Epithelial cell of umbilical artery (primary cell): ENCODE results near the gene PCDHB16. TPM values are rescaled to one million over a fixed set of nuclear protein-coding genes. Genes with fewer than 3 reads are reported as not detected.

Experiments used
- total RNA-seq: library from RNA; depleted of rRNA; stranded (reverse); fragments of >200 nt; gene quantifications from 2 replicates; pipeline ENCODE4 v1.2.3, GENCODE V29; 2014

Gene PCDHB16
- under 0.01 TPM in 2 replicates for total RNA-seq

DNA sequence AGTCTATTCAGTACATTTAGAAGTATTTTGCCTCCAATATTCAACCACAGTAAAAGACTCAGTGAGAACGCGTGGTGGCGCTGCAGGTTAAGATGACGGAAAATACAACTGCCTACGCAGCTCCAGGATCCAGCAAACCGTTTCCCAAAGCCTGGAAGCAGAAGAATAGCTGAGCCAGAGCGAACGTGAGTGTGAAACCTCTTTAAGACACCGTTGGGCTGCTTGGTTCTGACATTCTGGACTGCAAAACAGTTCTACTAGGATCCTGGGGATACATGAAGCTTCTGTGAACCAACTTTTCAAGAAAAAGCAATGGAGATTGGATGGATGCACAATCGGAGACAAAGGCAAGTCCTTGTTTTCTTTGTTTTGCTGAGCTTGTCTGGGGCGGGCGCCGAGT is at the start of gene PCDHB16:
PCDHB16 (plus strand) TSS at position 140 of the 400 bp plus-strand sequence; CDS start at position 313, 173 bp downstream.

DNA sequence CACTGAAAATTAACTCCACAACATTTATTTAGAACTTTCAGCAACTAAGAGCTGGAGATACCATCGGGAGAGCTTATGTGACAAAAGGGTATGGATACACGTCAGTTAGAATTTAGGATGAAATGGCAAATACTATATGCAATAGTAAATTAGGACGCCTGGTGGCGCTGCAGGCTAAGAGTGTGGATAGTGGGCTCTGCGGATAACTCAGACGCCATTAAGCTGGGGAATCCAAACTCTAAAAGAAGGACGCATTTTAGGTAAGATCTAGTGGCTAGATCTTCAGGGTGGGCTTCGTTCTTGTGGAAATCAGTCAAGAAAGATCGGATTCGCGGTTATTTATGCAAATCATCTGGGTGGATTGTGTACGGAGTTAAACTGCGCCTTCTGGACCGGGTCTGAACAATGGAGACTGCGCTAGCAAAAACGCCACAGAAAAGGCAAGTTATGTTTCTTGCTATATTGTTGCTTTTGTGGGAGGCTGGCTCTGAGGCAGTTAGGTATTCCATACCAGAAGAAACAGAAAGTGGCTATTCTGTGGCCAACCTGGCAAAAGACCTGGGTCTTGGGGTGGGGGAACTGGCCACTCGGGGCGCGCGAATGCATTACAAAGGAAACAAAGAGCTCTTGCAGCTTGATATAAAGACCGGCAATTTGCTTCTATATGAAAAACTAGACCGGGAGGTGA is 47.0 kb upstream of the PCDHB16 start, which contains the start of gene PCDHB5:
PCDHB5 (plus strand) TSS at position 177 of the 688 bp plus-strand sequence; CDS start at position 406, 229 bp downstream.

DNA sequence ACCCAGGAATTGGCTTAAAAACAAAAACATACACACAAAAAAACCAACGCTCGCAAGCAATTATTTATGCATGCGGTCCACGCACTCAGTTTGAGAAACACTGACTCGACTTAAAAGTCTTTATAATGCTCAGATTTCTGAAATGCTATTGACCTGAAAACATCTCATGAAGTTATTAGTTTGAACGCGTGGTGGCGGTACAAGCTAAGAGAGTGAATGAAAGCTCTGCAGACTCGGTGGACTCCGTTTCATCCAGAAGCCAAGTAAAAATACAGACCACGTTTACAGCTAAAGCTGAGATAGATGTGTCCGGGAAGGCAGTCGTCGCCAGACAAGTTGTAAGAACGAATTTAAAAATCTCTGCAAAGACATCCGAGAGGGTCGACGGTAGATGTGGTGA is 32.4 kb upstream of the PCDHB16 start, which contains the start of gene PCDHB6:
PCDHB6 (plus strand) TSS at position 246 of the 400 bp plus-strand sequence. CDS start 201 bp downstream, outside the sequence.

DNA sequence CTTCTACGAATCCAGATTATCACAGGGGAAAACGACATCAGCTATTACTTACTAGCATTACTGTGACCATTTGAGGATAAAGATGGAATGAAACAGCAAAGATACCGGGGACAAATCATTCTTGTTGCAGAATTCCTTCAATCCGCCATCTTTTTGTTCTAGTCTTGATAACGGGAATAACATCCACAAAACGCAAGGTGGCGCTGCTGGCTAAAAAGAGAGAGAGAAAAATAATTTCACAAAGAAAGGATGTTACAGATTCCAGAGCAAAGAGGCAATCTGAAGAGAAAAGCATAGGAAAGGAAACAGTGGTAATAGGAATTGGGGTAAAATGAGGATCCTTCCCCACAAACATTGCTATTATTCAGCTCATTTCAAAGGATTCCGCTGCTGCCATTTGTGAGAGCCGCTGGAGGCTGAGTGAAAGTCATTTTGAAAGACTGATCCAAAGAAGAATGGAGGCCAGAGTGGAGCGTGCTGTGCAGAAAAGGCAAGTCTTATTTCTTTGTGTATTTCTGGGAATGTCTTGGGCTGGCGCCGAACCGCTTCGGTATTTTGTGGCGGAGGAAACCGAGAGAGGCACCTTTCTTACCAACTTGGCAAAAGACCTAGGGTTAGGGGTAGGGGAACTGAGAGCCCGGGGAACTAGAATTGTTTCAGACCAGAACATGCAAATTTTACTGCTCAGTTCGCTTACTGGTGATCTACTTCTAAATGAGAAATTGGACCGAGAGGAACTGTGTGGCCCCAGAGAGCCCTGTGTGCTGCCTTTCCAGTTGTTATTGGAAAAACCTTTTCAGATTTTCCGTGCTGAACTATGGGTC is 9.6 kb upstream of the PCDHB16 start, which contains the start of gene PCDHB7:
PCDHB7 (plus strand) TSS at position 264 of the 824 bp plus-strand sequence; CDS start at position 456, 192 bp downstream.

DNA sequence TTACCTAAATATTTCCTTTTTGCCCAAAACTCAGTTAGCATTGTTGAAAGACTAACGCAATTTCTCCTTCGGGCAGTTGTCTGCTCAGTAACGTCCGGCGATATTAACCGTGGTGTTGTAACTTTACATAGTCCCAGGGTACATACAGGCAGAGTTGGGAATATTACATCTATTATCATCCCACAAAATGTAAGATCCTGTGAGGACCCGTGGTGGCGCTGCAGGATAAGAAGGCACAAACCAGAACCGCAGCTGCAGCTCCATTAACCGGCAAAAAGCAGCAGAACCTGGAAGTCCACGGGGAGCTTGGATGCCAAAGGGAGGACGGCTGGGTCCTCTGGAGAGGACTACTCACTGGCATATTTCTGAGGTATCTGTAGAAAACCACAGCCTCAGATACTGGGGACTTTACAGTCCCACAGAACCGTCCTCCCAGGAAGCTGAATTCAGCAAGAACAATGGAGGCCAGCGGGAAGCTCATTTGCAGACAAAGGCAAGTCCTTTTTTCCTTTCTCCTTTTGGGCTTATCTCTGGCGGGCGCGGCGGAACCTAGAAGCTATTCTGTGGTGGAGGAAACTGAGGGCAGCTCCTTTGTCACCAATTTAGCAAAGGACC is 4.5 kb upstream of the PCDHB16 start, which contains the start of gene PCDHB8:
PCDHB8 (plus strand) TSS at position 214 of the 615 bp plus-strand sequence; CDS start at position 459, 245 bp downstream.

DNA sequence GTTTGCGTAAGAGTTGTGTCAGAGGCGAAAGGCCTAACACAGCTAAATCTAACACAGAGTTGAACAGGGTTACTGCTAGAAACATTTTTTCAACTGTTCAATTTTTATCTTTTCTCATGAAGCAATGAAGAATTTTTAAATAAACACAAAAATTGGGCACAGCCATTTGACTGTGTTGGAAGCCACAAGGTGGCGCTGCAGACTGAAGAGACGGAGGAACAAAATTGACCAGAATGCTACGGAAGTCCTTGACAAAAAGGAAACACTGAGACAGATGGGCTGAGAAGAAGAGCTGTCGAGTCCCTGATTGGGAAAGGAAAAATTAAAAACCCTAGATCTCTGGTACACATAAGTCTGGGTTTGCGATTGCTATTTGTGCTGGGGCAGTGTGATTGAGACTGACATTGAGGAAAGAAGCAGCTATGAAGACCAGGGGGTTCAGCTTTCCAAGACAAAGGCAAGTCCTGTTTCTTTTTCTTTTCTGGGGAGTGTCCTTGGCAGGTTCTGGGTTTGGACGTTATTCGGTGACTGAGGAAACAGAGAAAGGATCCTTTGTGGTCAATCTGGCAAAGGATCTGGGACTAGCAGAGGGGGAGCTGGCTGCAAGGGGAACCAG is 4.8 kb downstream of the PCDHB16 start, which contains the start of gene PCDHB9:
PCDHB9 (plus strand) TSS at position 265 of the 616 bp plus-strand sequence; CDS start at position 423, 158 bp downstream.

DNA sequence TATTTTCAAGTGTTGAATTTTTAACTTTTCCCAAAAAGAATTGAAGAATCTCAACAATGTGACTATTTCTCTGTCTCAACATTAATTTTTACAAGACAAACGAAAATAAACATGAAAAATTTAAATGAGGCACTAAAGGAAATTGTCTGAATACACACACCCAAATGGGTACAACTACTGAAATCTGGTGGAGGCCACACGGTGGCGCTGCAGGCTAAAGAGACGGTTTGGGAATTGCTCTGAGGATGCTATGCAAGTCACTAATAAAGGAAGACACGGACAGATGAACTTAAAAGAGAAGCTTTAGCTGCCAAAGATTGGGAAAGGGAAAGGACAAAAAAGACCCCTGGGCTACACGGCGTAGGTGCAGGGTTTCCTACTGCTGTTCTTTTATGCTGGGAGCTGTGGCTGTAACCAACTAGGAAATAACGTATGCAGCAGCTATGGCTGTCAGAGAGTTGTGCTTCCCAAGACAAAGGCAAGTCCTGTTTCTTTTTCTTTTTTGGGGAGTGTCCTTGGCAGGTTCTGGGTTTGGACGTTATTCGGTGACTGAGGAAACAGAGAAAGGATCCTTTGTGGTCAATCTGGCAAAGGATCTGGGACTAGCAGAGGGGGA is 10.0 kb downstream of the PCDHB16 start, which contains the start of gene PCDHB10:
PCDHB10 (plus strand) TSS at position 244 of the 616 bp plus-strand sequence; CDS start at position 444, 200 bp downstream.

DNA sequence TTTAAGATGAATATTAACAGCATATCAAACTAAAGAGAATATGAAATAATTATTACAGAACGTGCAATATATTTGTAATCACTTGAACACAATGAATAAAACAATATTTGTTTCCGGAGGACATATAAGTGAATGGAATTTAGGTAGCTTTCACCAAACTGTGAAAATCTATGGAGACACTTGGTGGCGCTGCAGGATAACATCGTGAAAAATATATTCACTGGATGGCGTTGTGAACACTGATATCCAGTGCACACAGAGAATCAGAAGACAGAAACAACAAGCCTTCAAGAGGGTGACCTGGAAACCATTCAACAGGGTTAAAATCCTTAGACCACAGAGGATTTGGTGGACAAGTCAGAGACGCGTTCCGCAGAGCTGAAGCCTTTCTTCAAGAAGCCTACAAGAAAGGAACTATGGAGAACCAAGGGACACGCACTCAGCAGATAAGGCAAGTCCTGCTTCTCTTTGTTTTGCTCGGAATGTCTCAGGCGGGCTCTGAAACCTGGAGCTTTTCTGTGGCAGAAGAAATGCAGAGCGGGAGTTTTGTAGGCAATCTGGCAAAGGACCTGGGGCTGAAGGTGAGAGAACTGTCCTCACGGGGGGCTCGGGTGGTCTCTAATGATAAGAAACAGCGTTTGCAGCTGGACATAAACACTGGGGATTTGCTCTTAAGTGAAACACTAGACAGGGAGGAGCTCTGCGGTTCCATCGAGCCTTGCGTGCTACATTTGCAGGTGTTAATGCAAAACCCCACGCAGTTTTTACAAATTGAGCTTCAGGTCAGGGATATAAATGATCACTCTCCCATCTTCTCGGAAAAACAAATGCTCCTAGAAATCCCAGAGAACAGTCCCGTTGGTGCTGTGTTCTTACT is 17.4 kb downstream of the PCDHB16 start, which contains the start of gene PCDHB11:
PCDHB11 (plus strand) TSS at position 269 of the 877 bp plus-strand sequence; CDS start at position 417, 148 bp downstream.

DNA sequence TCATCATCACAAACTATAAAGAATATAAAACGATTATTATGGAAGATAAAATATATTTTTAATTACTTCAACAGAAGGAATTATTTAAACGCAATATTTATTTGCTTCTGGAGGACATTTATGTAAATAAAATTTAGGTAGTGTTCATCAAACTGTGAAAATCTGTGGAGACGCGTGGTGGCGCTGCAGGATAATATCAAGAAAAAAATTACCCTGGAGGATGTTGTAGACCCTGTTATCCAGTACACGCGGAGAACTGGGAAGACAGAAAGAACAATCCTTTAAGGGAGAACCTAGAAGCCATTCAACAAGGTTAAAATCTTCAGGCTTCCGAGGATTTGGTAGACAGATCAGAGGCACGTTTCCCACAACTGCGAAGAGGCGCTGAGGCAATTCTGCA is 26.3 kb downstream of the PCDHB16 start, which contains the start of gene PCDHB12:
PCDHB12 (plus strand) TSS at position 242 of the 400 bp plus-strand sequence. CDS start 189 bp downstream, outside the sequence.

DNA sequence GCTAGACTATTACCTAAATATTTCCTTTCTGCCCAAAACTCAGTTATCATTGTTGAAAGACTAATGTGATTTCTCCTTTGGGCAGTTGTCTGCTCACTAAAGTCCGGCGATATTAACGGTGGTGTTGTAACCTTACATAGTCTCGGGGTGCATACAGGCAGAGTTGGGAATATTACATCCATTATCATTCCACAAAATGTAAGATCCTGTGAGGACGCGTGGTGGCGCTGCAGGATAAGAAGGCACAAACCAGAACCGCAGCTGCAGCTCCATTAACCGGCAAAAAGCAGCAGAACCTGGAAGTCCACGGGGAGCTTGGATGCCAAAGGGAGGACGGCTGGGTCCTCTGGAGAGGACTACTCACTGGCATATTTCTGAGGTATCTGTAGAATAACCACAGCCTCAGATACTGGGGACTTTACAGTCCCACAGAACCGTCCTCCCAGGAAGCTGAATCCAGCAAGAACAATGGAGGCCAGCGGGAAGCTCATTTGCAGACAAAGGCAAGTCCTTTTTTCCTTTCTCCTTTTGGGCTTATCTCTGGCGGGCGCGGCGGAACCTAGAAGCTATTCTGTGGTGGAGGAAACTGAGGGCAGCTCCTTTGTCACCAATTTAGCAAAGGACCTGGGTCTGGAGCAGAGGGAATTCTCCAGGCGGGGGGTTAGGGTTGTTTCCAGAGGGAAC is 31.6 kb downstream of the PCDHB16 start, which contains the start of gene PCDHB13:
PCDHB13 (plus strand) TSS at position 264 of the 684 bp plus-strand sequence; CDS start at position 469, 205 bp downstream.

DNA sequence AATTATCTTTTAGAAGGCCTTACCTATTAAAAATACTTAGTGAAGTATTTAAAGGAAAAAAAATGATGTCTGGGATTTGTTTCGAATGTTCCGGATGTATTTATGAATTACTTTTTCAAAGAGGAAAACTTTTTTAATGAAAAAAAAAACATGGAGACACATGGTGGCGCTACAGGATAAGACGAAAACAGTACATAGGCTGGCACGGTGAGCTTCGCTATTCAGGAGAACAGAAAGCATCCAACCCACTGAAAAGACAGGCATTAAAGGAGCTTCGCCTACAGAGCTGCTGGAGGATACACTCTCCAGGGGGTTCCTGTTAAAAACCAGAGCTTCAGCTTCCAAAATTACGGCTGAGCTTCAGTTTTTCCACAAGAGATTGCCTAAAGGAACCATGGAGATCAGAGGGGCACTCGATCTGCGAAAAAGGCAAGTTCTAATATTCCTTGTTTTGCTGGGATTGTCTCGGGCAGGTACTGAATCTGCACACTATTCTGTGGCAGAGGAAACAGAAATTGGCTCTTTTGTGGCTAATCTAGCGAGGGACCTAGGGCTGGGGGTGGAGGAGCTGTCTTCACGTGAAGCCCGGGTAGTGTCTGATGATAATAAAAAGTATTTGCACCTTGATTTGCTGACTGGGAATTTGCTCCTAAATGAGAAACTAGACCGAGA is 41.1 kb downstream of the PCDHB16 start, which contains the start of gene PCDHB14:
PCDHB14 (plus strand) TSS at position 232 of the 672 bp plus-strand sequence; CDS start at position 395, 163 bp downstream.

Other genes starting within 250 kb of the PCDHB16 start
- under 0.01 and 0.30 TPM in 2 replicates for gene PCDHAC2, start 215.9 kb upstream of the PCDHB16 start, total RNA-seq
- gene PCDHB1, start 131.0 kb upstream of the PCDHB16 start, total RNA-seq, result not detected in 2 replicates
- under 0.01 and 0.32 TPM in 2 replicates for gene PCDHB2, start 87.8 kb upstream of the PCDHB16 start, total RNA-seq
- gene PCDHB3, start 81.9 kb upstream of the PCDHB16 start, total RNA-seq, result under 0.01 TPM in 1 of 2 replicates, not detected in the other
- under 0.01 and 0.15 TPM in 2 replicates for gene PCDHB4, start 60.6 kb upstream of the PCDHB16 start, total RNA-seq
- gene PCDHB5, start 47.2 kb upstream of the PCDHB16 start, total RNA-seq, result under 0.01 and 0.46 TPM in 2 replicates
- not detected in 2 replicates for gene PCDHB6, start 32.3 kb upstream of the PCDHB16 start, total RNA-seq
- gene PCDHB7, start 9.7 kb upstream of the PCDHB16 start, total RNA-seq, result under 0.01 TPM in 1 of 2 replicates, not detected in the other
- under 0.01 and 0.15 TPM in 2 replicates for gene PCDHB8, start 4.6 kb upstream of the PCDHB16 start, total RNA-seq
- 0.15 TPM in 1 of 2 replicates, not detected in the other for gene PCDHB9, start 4.8 kb downstream of the PCDHB16 start, total RNA-seq
- 0.30 and 0.32 TPM in 2 replicates for gene PCDHB10, start 10.0 kb downstream of the PCDHB16 start, total RNA-seq
- under 0.01 and 0.15 TPM in 2 replicates for gene PCDHB11, start 17.2 kb downstream of the PCDHB16 start, total RNA-seq
- gene PCDHB12, start 26.3 kb downstream of the PCDHB16 start, total RNA-seq, result under 0.01 TPM in 1 of 2 replicates, not detected in the other
- gene PCDHB13, start 31.5 kb downstream of the PCDHB16 start, total RNA-seq, result 0.15 and 0.65 TPM in 2 replicates
- 0.61 and 0.65 TPM in 2 replicates for gene PCDHB14, start 41.0 kb downstream of the PCDHB16 start, total RNA-seq
- gene PCDHB15, start 63.0 kb downstream of the PCDHB16 start, total RNA-seq, result 0.32 and 0.46 TPM in 2 replicates
- 0.15 TPM in 1 of 2 replicates, not detected in the other for gene SLC25A2, start 121.7 kb downstream of the PCDHB16 start, total RNA-seq
- gene TAF7, start 138.4 kb downstream of the PCDHB16 start, total RNA-seq, result 76.7 and 85.6 TPM in 2 replicates
- under 0.01 and 0.32 TPM in 2 replicates for gene PCDHGA1, start 148.1 kb downstream of the PCDHB16 start, total RNA-seq
- gene PCDHGA2, start 156.4 kb downstream of the PCDHB16 start, total RNA-seq, result 0.46 and 0.65 TPM in 2 replicates
- 0.15 and 0.32 TPM in 2 replicates for gene PCDHGA3, start 161.4 kb downstream of the PCDHB16 start, total RNA-seq
- under 0.01 and 0.65 TPM in 2 replicates for gene PCDHGB1, start 167.7 kb downstream of the PCDHB16 start, total RNA-seq
- 1.7 and 1.9 TPM in 2 replicates for gene PCDHGA4, start 172.6 kb downstream of the PCDHB16 start, total RNA-seq
- 0.46 and 0.65 TPM in 2 replicates for gene PCDHGB2, start 177.6 kb downstream of the PCDHB16 start, total RNA-seq
- gene PCDHGA5, start 181.8 kb downstream of the PCDHB16 start, total RNA-seq, result 0.30 and 0.32 TPM in 2 replicates
- 0.46 and 1.3 TPM in 2 replicates for gene PCDHGB3, start 187.9 kb downstream of the PCDHB16 start, total RNA-seq
- gene PCDHGA6, start 191.5 kb downstream of the PCDHB16 start, total RNA-seq, result 0.76 and 0.97 TPM in 2 replicates
- gene PCDHGA7, start 200.4 kb downstream of the PCDHB16 start, total RNA-seq, result 0.65 and 0.91 TPM in 2 replicates
- gene PCDHGB4, start 205.3 kb downstream of the PCDHB16 start, total RNA-seq, result 4.9 and 10.1 TPM in 2 replicates
- gene PCDHGA8, start 210.2 kb downstream of the PCDHB16 start, total RNA-seq, result 0.46 and 0.97 TPM in 2 replicates
- 6.1 and 9.1 TPM in 2 replicates for gene PCDHGB5, start 215.6 kb downstream of the PCDHB16 start, total RNA-seq
- 0.76 and 0.97 TPM in 2 replicates for gene PCDHGA9, start 220.4 kb downstream of the PCDHB16 start, total RNA-seq
- gene PCDHGB6, start 225.6 kb downstream of the PCDHB16 start, total RNA-seq, result 0.97 and 1.1 TPM in 2 replicates
- 2.3 TPM in 2 replicates for gene PCDHGA10, start 230.6 kb downstream of the PCDHB16 start, total RNA-seq
- gene PCDHGB7, start 235.3 kb downstream of the PCDHB16 start, total RNA-seq, result 2.9 and 3.3 TPM in 2 replicates
- 5.3 and 5.8 TPM in 2 replicates for gene PCDHGA11, start 238.7 kb downstream of the PCDHB16 start, total RNA-seq
- gene PCDHGA12, start 248.1 kb downstream of the PCDHB16 start, total RNA-seq, result 5.2 and 5.9 TPM in 2 replicates